Measurements from ENCODE around the gene RFX1. TPM values are rescaled to one million over a fixed set of nuclear protein-coding genes. Genes with fewer than 3 reads are reported as not detected.
"Not testable (repeated sequence)": the region's sequence is repeated elsewhere in the genome, so short reads cannot be mapped to it uniquely, and the experiment has no call there.

The RFX1 gene
- total RNA-seq, 2 experiments from 2014 or later, result 14.6 to 16.3 TPM

DNA sequence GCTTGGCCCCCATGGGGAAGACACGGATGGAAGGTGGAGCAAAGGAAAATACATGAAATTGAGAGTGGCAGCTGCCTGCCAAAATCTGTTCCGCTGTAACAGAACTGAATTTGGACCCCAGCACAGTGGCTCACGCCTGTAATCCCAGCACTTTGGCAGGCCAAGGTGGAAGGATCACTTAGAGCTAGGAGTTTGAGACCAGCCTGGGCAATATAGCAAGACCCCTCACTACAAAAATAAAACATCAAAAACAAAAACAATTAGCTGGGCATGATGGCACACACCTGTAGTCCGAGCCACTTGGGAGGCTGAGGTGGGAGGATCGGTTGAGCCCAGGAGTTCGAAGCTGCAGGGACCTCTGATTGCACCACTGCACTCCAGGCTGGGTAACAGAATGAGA, 46.4 kb upstream of the RFX1 start:
- ATAC-seq (ENCODE audit: poor library complexity), result no peak
- Mint-ChIP-seq H3K36me3 (ENCODE audit: low read depth) (peaks cover 58% of the 10 kb centered on the region), H3K27ac (peak overlapping the region; percentile 27)

DNA sequence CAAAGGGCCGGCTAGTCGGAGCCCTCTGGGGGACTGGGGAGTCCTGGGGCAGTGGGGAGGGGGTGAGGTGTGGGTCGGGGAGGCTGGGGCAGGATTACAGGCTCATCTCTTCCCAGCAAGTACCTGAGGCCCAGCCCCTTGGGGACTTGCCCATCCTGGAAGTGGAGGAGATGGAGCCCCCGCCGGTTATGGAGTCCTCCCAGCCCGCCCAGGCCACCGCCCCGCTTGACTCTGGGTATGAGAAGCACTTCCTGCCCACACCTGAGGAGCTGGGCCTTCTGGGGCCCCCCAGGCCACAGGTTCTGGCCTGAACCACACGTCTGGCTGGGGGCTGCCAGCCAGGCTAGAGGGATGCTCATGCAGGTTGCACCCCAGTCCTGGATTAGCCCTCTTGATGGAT, 45.9 kb upstream of the RFX1 start:
- no peak overlapping the region for H3K4me3 ChIP-seq (ENCODE audit: low read length)
- H3K4me3 Mint-ChIP-seq, result no peak overlapping the region
- POLR2A ChIA-PET, result interaction anchor here (1.2 kb wide), 1 partner anchor 85 kb away, joined by 4 read pairs; the partner anchor contains the start of gene ASF1B
- DNase-seq (no peak), ATAC-seq (ENCODE audit: poor library complexity) (no peak)
- H3K27ac Mint-ChIP-seq, result peak overlapping the region; percentile 27
- H3K4me1 Mint-ChIP-seq (ENCODE audit: low read depth), result peaks cover 16% of the 10 kb centered on the region
- no peaks in the 10 kb centered on the region for H3K27me3 Mint-ChIP-seq
- CTCF ChIA-PET, result interaction anchor here (1.4 kb wide), 1 partner anchor 28 kb away, joined by 3 read pairs; no protein-coding TSS in a partner anchor
- no peak overlapping the region for H3K27ac ChIP-seq (ENCODE audit: low read depth in 1 of 2, low read length in 2 of 2)
- peaks cover 8% of the 10 kb centered on the region for H3K4me1 ChIP-seq (ENCODE audit: insufficient read depth, low read length)
- H3K9me3 ChIP-seq (ENCODE audit: control insufficient read depth in 1 of 2, insufficient read depth in 1 of 2, low read length in 2 of 2), result peaks cover 0 to 14% of the 10 kb centered on the region in 2 experiments
- H3K36me3 Mint-ChIP-seq (ENCODE audit: low read depth), result peaks cover 63% of the 10 kb centered on the region
- peaks cover 49% of the 10 kb centered on the region for H3K36me3 ChIP-seq (ENCODE audit: insufficient read depth, low read length)
- TF ChIP-seq, protein P1, sequence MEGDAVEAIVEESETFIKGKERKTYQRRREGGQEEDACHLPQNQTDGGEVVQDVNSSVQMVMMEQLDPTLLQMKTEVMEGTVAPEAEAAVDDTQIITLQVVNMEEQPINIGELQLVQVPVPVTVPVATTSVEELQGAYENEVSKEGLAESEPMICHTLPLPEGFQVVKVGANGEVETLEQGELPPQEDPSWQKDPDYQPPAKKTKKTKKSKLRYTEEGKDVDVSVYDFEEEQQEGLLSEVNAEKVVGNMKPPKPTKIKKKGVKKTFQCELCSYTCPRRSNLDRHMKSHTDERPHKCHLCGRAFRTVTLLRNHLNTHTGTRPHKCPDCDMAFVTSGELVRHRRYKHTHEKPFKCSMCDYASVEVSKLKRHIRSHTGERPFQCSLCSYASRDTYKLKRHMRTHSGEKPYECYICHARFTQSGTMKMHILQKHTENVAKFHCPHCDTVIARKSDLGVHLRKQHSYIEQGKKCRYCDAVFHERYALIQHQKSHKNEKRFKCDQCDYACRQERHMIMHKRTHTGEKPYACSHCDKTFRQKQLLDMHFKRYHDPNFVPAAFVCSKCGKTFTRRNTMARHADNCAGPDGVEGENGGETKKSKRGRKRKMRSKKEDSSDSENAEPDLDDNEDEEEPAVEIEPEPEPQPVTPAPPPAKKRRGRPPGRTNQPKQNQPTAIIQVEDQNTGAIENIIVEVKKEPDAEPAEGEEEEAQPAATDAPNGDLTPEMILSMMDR (IDR thresholded peaks at IDR 0.05), result no peak
- H3K9me3 Mint-ChIP-seq, result no peaks in the 10 kb centered on the region
- intact Hi-C loops (cut with DNase I, micrococcal nuclease), result no loop called here
- no peaks in the 10 kb centered on the region for H3K27me3 ChIP-seq (ENCODE audit: control insufficient read depth in 1 of 2, insufficient read depth in 2 of 2, low read length in 2 of 2)

More for the DNA sequence above, 46.4 kb upstream of the RFX1 start:
- intact Hi-C loops (cut with DNase I, micrococcal nuclease), result no loop called here
- CTCF ChIA-PET, result interaction anchor here (0.8 to 1.4 kb wide), 2 partner anchors 19 to 27 kb away, joined by 3 to 4 read pairs; no protein-coding TSS in a partner anchor
- TF ChIP-seq, protein P1 (IDR thresholded peaks at IDR 0.05), result no peak
- DNase-seq, result no peak
- Mint-ChIP-seq H3K4me1 (ENCODE audit: low read depth) (peaks cover 16% of the 10 kb centered on the region), H3K27me3 (no peaks in the 10 kb centered on the region), H3K9me3 (no peaks in the 10 kb centered on the region), H3K4me3 (no peak overlapping the region)
- Histone ChIP-seq H3K4me3 (ENCODE audit: low read length) (no peak overlapping the region), H3K9me3 (ENCODE audit: control insufficient read depth in 1 of 2, insufficient read depth in 1 of 2, low read length in 2 of 2) (peaks cover 0 to 14% of the 10 kb centered on the region in 2 experiments), H3K36me3 (ENCODE audit: insufficient read depth, low read length) (peaks cover 47% of the 10 kb centered on the region), H3K4me1 (ENCODE audit: insufficient read depth, low read length) (peaks cover 12% of the 10 kb centered on the region), H3K27me3 (ENCODE audit: control insufficient read depth in 1 of 2, insufficient read depth in 2 of 2, low read length in 2 of 2) (no peaks in the 10 kb centered on the region), H3K27ac (ENCODE audit: low read depth in 1 of 2, low read length in 2 of 2) (no peak overlapping the region)
- POLR2A ChIA-PET, result interaction anchor here (0.8 to 1.2 kb wide), 4 partner anchors 20 to 171 kb away, joined by 3 to 4 read pairs (median 4); partner anchors contain the start of genes ASF1B and IL27RA

DNA sequence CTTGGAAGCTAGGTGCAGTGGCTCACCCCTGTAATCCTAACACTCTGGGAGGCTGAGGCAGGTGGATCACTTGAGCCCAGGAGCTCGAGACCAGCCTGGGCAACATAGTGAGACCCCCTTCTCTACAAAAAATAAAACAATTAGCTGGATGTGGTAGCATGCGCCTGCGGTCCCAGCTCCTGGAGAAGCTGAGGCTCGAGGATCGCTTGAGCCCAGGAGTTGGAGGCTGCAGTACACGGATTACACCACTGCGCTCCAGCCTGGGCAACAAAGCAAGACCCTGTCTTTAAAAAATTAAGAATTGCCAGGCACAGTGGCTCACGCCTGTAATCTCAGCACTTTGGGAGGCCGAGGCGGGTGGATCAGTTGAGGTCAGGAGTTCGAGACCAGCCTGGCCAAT, 44.8 kb upstream of the RFX1 start:
- H3K27ac ChIP-seq (ENCODE audit: low read depth in 1 of 2, low read length in 2 of 2); H3K27me3 Mint-ChIP-seq; H3K4me1 ChIP-seq (ENCODE audit: insufficient read depth, low read length); ATAC-seq (ENCODE audit: poor library complexity); H3K27me3 ChIP-seq (ENCODE audit: control insufficient read depth in 1 of 2, insufficient read depth in 2 of 2, low read length in 2 of 2); H3K9me3 Mint-ChIP-seq; H3K27ac Mint-ChIP-seq; DNase-seq; intact Hi-C loops (cut with DNase I, micrococcal nuclease); H3K4me3 Mint-ChIP-seq; H3K4me3 ChIP-seq (ENCODE audit: low read length); POLR2A ChIA-PET: not testable (repeated sequence)
- CTCF ChIA-PET, result interaction anchor here (3.3 kb wide), 1 partner anchor 8 kb away, joined by 17 read pairs; no protein-coding TSS in a partner anchor
- Mint-ChIP-seq H3K4me1 (ENCODE audit: low read depth) (peaks cover 16% of the 10 kb centered on the region), H3K36me3 (ENCODE audit: low read depth) (peaks cover 73% of the 10 kb centered on the region)
- peaks cover 0 to 14% of the 10 kb centered on the region in 2 experiments for H3K9me3 ChIP-seq (ENCODE audit: control insufficient read depth in 1 of 2, insufficient read depth in 1 of 2, low read length in 2 of 2)
- peaks cover 58% of the 10 kb centered on the region for H3K36me3 ChIP-seq (ENCODE audit: insufficient read depth, low read length)

DNA sequence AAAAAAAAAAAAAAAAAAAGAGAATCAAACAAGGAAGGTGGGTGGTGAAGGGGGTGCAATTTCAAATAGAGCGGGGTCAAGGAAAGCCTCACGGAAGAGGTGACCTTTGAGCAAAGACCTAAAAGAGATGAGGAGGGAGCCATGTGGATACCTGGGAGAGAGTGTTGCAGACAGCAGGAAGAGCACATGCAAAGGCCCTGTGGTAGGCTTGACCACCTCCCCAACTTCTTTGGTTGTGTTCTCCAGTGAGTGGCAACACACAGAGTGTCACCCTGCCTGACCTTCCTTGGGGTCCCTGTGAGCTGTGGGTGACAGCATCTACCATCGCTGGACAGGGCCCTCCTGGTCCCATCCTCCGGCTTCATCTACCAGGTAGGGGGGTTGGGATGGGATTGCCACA, 44.4 kb upstream of the RFX1 start:
- CTCF ChIA-PET, result interaction anchor here (3.3 kb wide), 1 partner anchor 9 kb away, joined by 17 read pairs; no protein-coding TSS in a partner anchor
- H3K9me3 Mint-ChIP-seq, result no peaks in the 10 kb centered on the region

More for the DNA sequence above, 44.4 kb upstream of the RFX1 start:
- Mint-ChIP-seq H3K36me3 (ENCODE audit: low read depth) (peaks cover 78% of the 10 kb centered on the region), H3K27me3 (no peaks in the 10 kb centered on the region), H3K27ac (no peak overlapping the region), H3K4me1 (ENCODE audit: low read depth) (peaks cover 15% of the 10 kb centered on the region), H3K4me3 (no peak overlapping the region)
- peaks cover 8% of the 10 kb centered on the region for H3K4me1 ChIP-seq (ENCODE audit: insufficient read depth, low read length)
- H3K27me3 ChIP-seq (ENCODE audit: control insufficient read depth in 1 of 2, insufficient read depth in 2 of 2, low read length in 2 of 2), result no peaks in the 10 kb centered on the region
- ATAC-seq (ENCODE audit: poor library complexity), result no peak
- no peak overlapping the region for H3K27ac ChIP-seq (ENCODE audit: low read depth in 1 of 2, low read length in 2 of 2)
- intact Hi-C loops (cut with DNase I, micrococcal nuclease), result no loop called here
- POLR2A ChIA-PET, result no interaction called here
- DNase-seq, result no peak
- H3K9me3 ChIP-seq (ENCODE audit: control insufficient read depth in 1 of 2, insufficient read depth in 1 of 2, low read length in 2 of 2), result peaks cover 0 to 14% of the 10 kb centered on the region in 2 experiments
- H3K4me3 ChIP-seq (ENCODE audit: low read length), result no peak overlapping the region
- TF ChIP-seq, protein P1 (IDR thresholded peaks at IDR 0.05), result no peak
- peaks cover 62% of the 10 kb centered on the region for H3K36me3 ChIP-seq (ENCODE audit: insufficient read depth, low read length)

All from CD4-positive, alpha-beta T cell (primary cell).